Transverse colon (tissue), 4 donors: ENCODE measurements around the gene FUS. TPM values are rescaled to one million over a fixed set of nuclear protein-coding genes. Genes with fewer than 3 reads are reported as not detected.

Source experiments
- DNase-seq: peaks from one replicate; pipeline ENCODE4 v3.0.0-alpha.2; 2019
- H3K27ac ChIP-seq, 4 donors: fragments of 200-600 bp; sonication (generic); 2 replicates each; pipeline ENCODE4 v1.5.1; 2016 to 2018; ENCODE audit warnings: inconsistent platforms in 4 of 4
- H3K27me3 ChIP-seq: fragments of 200-600 bp; sonication (generic); 2 replicates; pipeline ENCODE4 v1.5.1; 2017; ENCODE audit warnings: inconsistent platforms
- H3K36me3 ChIP-seq, 4 donors: fragments of 200-600 bp; sonication (generic); 2 replicates each; pipeline ENCODE4 v1.5.1; 2017 to 2019; ENCODE audit warnings: inconsistent platforms in 4 of 4
- H3K4me1 ChIP-seq, 4 donors: fragments of 200-600 bp; sonication (generic); 2 replicates each; pipeline ENCODE4 v1.5.1; 2017 to 2020; ENCODE audit warnings: inconsistent platforms in 4 of 4
- H3K4me3 ChIP-seq, 4 donors: fragments of 200-600 bp; sonication (generic); 1 replicate in 1 of 4; 2 replicates in 3 of 4; pipeline versions ENCODE4 v1.5.1 to v1.6.1; 2017 to 2019; ENCODE audit warnings: inconsistent platforms in 4 of 4
- H3K9me3 ChIP-seq, 2 donors: fragments of 200-600 bp; sonication (generic); 2 replicates each; pipeline ENCODE4 v1.5.1; 2017 to 2019; ENCODE audit warnings: inconsistent platforms in 2 of 2
- CTCF ChIP-seq, 5 experiments: fragments of 200-600 bp in 3 of 5; fragments of 450-650 bp in 2 of 5; sonication (generic) in 3 of 5; IDR thresholded peaks; 1 replicate in 2 of 5; 2 replicates in 3 of 5; pipeline ENCODE4 v1.5.1; 2016 to 2017; ENCODE audit warnings: antibody characterized with exemption in 5 of 5, inconsistent platforms in 3 of 5, mild to moderate bottlenecking in 2 of 5, moderate library complexity in 1 of 5
- EP300 ChIP-seq: sonication (generic); formaldehyde crosslinking; IDR thresholded peaks from one replicate; pipeline ENCODE4 v1.6.1; 2017; ENCODE audit warnings: antibody characterized with exemption, low read depth
- POLR2A ChIP-seq: fragments of 450-650 bp; IDR thresholded peaks from one replicate; pipeline ENCODE4 v1.6.1; 2016; ENCODE audit warnings: antibody characterized with exemption, mild to moderate bottlenecking, moderate library complexity
- POLR2AphosphoS5 ChIP-seq, 3 donors: sonication (generic); formaldehyde crosslinking; IDR thresholded peaks; one replicate each; pipeline ENCODE4 v1.6.1; 2016; ENCODE audit warnings: antibody characterized with exemption in 3 of 3
- WGBS, 2 donors: methylation state at CpG; one replicate each; pipeline ENCODE4 v1.1.5; 2018; ENCODE audit warnings: low coverage in 1 of 2; 5-methylcytosine and 5-hydroxymethylcytosine counted together
- in situ Hi-C, 4 donors: fragments of 200-750 bp; cut with MboI; loops; one replicate each; pipeline versions ENCODE4 v1.15.0 to v1.15.1; 2017; ENCODE audit warnings: low sequenced_read_pairs in 3 of 4, low pct_ligation_motif_present in 1 of 4, low pct_unique_long_range_greater_than_20kb in 1 of 4
- intact Hi-C: fragments of 100-400 bp; cut with DNase I; formaldehyde crosslinking; loops from one replicate; pipeline ENCODE4 v1.15.1; 2023; ENCODE audit warnings: low total_unique reads
- total RNA-seq, 4 donors: library from RNA; depleted of rRNA; stranded (reverse); fragments of >200 nt; gene quantifications; one replicate each; pipeline ENCODE4 v1.1.0, GENCODE V29; 2016

Gene FUS
- total RNA-seq, 4 donors from 2014 or later = 43.6 to 116 (median 59.0) TPM

GRCh38 chr16:31132303-31132979 is 47.5 kb upstream of the FUS start:
- peaks cover 29 to 78% (median 62%) of the 10 kb centered on the region in 4 donors for H3K4me1 ChIP-seq

GRCh38 chr16:31133046-31133501 is 46.9 kb upstream of the FUS start:
- DNase-seq = no peak
- no peaks in the 10 kb centered on the region for H3K36me3 ChIP-seq
- 78% methylated on average over 5 of the region's 6 CpGs; no CpG with 5 or more reads in 1 of the 2 donors for WGBS, 2 donors
- in situ Hi-C loops = no loop called here
- intact Hi-C loops = no loop called here
- TF ChIP-seq POLR2A (no peak), EP300 (no peak)
- H3K27ac ChIP-seq = peak overlapping the region; percentile 91 to 94 (median 93)
- no peaks in the 10 kb centered on the region for H3K9me3 ChIP-seq
- peaks cover 22 to 76% (median 57%) of the 10 kb centered on the region in 4 donors for H3K4me1 ChIP-seq
- no peaks in the 10 kb centered on the region for H3K27me3 ChIP-seq
- peak overlapping the region in 1 of 4 donors; percentile 63 for H3K4me3 ChIP-seq

More at GRCh38 chr16:31132303-31132979, 47.5 kb upstream of the FUS start:
- H3K9me3 ChIP-seq = no peaks in the 10 kb centered on the region
- in situ Hi-C loops (no loop called here), intact Hi-C loops (no loop called here)
- H3K36me3 ChIP-seq = no peaks in the 10 kb centered on the region
- 81% methylated on average over 16 of the region's 20 CpGs; no CpG with 5 or more reads in 1 of the 2 donors for WGBS, 2 donors
- TF ChIP-seq CTCF (IDR thresholded peaks at IDR 0.05) (no peak), EP300 (no peak), POLR2A (no peak), POLR2AphosphoS5 (IDR thresholded peaks at IDR 0.05) (peak in 1 of 3 donors; percentile 5)
- DNase-seq = no peak
- H3K4me3 ChIP-seq = no peak overlapping the region
- H3K27ac ChIP-seq = peak overlapping the region; percentile 91 to 94 (median 93)
- no peaks in the 10 kb centered on the region for H3K27me3 ChIP-seq

GRCh38 chr16:31134091-31134571 is 45.8 kb upstream of the FUS start:
- in situ Hi-C loops = no loop called here
- no peaks in the 10 kb centered on the region for H3K36me3 ChIP-seq
- DNase-seq = no peak
- peaks cover 16 to 76% (median 56%) of the 10 kb centered on the region in 4 donors for H3K4me1 ChIP-seq
- intact Hi-C loops = no loop called here
- TF ChIP-seq POLR2A (no peak), POLR2AphosphoS5 (IDR thresholded peaks at IDR 0.05) (no peak), EP300 (no peak)
- WGBS, 2 donors = 32% methylated on average over 5 of the region's 5 CpGs; no CpG with 5 or more reads in 1 of the 2 donors
- peak overlapping the region; percentile 91 to 94 (median 93) for H3K27ac ChIP-seq
- H3K4me3 ChIP-seq = peak overlapping the region in 3 of 4 donors; percentile 51 to 63 (median 53)
- H3K27me3 ChIP-seq = no peaks in the 10 kb centered on the region
- H3K9me3 ChIP-seq = no peaks in the 10 kb centered on the region

GRCh38 chr16:31134625-31135534 is 45.1 kb upstream of the FUS start:
- TF ChIP-seq POLR2AphosphoS5 (IDR thresholded peaks at IDR 0.05) = peak; percentile 66 to 86 (median 86)
- TF ChIP-seq EP300 = no peak
- TF ChIP-seq POLR2A = peak; percentile 88
- peak; percentile 11 to 87 (median 24) for TF ChIP-seq CTCF (IDR thresholded peaks at IDR 0.05)
- Histone ChIP-seq H3K9me3 (no peaks in the 10 kb centered on the region), H3K36me3 (no peaks in the 10 kb centered on the region), H3K4me1 (peaks cover 9 to 72% (median 51%) of the 10 kb centered on the region in 4 donors), H3K27ac (peak overlapping the region; percentile 91 to 94 (median 93)), H3K4me3 (peak overlapping the region; percentile 48 to 63 (median 52)), H3K27me3 (no peaks in the 10 kb centered on the region)
- WGBS, 2 donors = 32% methylated on average over 18 of the region's 18 CpGs; no CpG with 5 or more reads in 1 of the 2 donors
- in situ Hi-C loops (no loop called here), intact Hi-C loops (no loop called here)
- peak; percentile 77 for DNase-seq
